HEK293T (cell line): ENCODE results near the gene L1CAM.

Experiments used
- CTCF ChIA-PET: fragments of 350-600 bp; formaldehyde crosslinking; extraction: SDS; loops from one replicate; lab custom pipeline; 2021; ENCODE audit warnings: antibody characterized with exemption, inconsistent platforms; lab: Yijun Ruan, JAX
- POLR2A ChIA-PET: fragments of 350-600 bp; formaldehyde crosslinking; extraction: SDS; loops from one replicate; lab custom pipeline; 2020; ENCODE audit warnings: antibody characterized with exemption, inconsistent platforms; lab: Yijun Ruan, JAX
- DNase-seq: peaks from one replicate; pipeline ENCODE4 v3.0.0; 2012; ENCODE audit warnings: mixed read lengths; ENCODE audit errors: extremely low spot score
- ARNT ChIP-seq: fragments of 450-650 bp; IDR thresholded peaks from 2 replicates; pipeline ENCODE4 v1.6.1; 2017; ENCODE audit warnings: mild to moderate bottlenecking
- BHLHE40 ChIP-seq: fragments of 450-650 bp; IDR thresholded peaks from 2 replicates; pipeline ENCODE4 v1.6.1; 2016; ENCODE audit warnings: mild to moderate bottlenecking, moderate library complexity, borderline replicate concordance
- CTBP1 ChIP-seq: fragments of 450-650 bp; IDR thresholded peaks from 2 replicates; pipeline ENCODE4 v1.6.1; 2016; ENCODE audit warnings: borderline replicate concordance
- ELF4 ChIP-seq: fragments of 450-650 bp; IDR thresholded peaks from 2 replicates; pipeline ENCODE4 v1.6.1; 2017; ENCODE audit warnings: antibody characterized with exemption
- FOXA1 ChIP-seq: fragments of 450-650 bp; IDR thresholded peaks from 2 replicates; pipeline ENCODE4 v1.6.1; 2016; ENCODE audit warnings: mild to moderate bottlenecking
- FOXK2 ChIP-seq: fragments of 450-650 bp; IDR thresholded peaks from 2 replicates; pipeline ENCODE4 v1.6.1; 2016; ENCODE audit warnings: mild to moderate bottlenecking
- FOXM1 ChIP-seq: fragments of 450-650 bp; IDR thresholded peaks from 2 replicates; pipeline ENCODE4 v1.6.1; 2017; ENCODE audit warnings: mild to moderate bottlenecking, borderline replicate concordance
- HDGF ChIP-seq: fragments of 450-650 bp; IDR thresholded peaks from 2 replicates; pipeline ENCODE4 v1.6.1; 2017; ENCODE audit warnings: antibody characterized with exemption, borderline replicate concordance
- L3MBTL2 ChIP-seq: fragments of 450-650 bp; conservative IDR thresholded peaks from 2 replicates; pipeline ENCODE4 v1.6.1; 2016; ENCODE audit warnings: mild to moderate bottlenecking
- LEF1 ChIP-seq: fragments of 450-650 bp; IDR thresholded peaks from 2 replicates; pipeline ENCODE4 v1.6.1; 2017; ENCODE audit warnings: mild to moderate bottlenecking, borderline replicate concordance
- NFRKB ChIP-seq: fragments of 450-650 bp; IDR thresholded peaks from 2 replicates; pipeline ENCODE4 v1.6.1; 2016; ENCODE audit warnings: mild to moderate bottlenecking, moderate library complexity
- PKNOX1 ChIP-seq: fragments of 450-650 bp; IDR thresholded peaks from 2 replicates; pipeline ENCODE4 v1.6.1; 2016
- SP1 ChIP-seq: fragments of 450-650 bp; IDR thresholded peaks from 2 replicates; pipeline ENCODE4 v1.6.1; 2017
- SUZ12 ChIP-seq: fragments of 450-650 bp; IDR thresholded peaks from 2 replicates; pipeline ENCODE4 v1.6.1; 2016; ENCODE audit warnings: mild to moderate bottlenecking
- TARDBP ChIP-seq: fragments of 450-650 bp; IDR thresholded peaks from 2 replicates; pipeline ENCODE4 v1.6.1; 2016
- ZNF384 ChIP-seq: fragments of 450-650 bp; IDR thresholded peaks from 2 replicates; pipeline ENCODE4 v1.6.1; 2016

Gene L1CAM

DNA sequence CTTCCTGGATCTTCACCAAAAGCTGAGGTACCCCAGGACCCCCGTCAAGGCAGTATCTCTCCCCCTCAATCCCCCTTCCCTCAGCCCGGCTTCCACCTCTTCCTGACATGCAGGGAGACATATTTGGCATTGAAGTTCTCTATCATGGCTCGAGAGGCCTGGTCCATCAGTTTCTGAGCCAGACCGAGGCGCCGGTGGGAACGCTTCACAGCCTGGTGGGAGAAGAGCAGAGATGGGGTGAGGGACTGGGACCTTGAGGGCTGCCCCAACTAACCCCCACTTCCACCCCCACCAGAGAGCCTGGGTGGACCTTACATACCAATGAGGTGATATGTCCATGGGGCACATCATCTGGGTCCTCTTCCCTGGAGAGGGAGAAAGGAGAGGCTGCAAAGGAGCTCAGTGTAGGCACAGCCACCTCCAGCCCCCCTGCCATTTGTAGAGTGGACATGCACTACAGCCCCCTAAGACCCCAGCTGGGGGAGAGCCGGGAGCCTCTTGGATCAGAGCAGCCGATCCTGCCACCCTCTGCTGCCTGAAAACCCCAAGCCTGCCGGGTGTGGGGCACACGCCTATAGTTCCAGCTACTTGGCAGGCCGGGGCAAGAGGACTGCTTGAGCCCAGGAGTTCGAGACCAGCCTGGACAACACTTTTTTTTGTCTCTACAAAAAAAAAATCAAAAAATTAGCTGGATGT, 46.4 kb upstream of the L1CAM start:
- TF ChIP-seq BHLHE40 (no peak), PKNOX1 (no peak), ZNF384 (no peak), FOXK2 (no peak), FOXA1 (no peak), SP1 (no peak), ELF4 (no peak), TARDBP (no peak), L3MBTL2 (no peak), ARNT (no peak), HDGF (no peak), NFRKB (no peak), SUZ12 (no peak), LEF1 (no peak), CTBP1 (no peak), FOXM1 (no peak)
- ChIA-PET POLR2A (interaction anchor here (4.0 kb wide), 1 partner anchor 38 kb away, joined by 13 read pairs; the partner anchor contains the start of gene HCFC1), CTCF (interaction anchor here (2.1 kb wide), 1 partner anchor 14 kb away, joined by 9 read pairs; no protein-coding TSS in a partner anchor)
- no peak for DNase-seq

DNA sequence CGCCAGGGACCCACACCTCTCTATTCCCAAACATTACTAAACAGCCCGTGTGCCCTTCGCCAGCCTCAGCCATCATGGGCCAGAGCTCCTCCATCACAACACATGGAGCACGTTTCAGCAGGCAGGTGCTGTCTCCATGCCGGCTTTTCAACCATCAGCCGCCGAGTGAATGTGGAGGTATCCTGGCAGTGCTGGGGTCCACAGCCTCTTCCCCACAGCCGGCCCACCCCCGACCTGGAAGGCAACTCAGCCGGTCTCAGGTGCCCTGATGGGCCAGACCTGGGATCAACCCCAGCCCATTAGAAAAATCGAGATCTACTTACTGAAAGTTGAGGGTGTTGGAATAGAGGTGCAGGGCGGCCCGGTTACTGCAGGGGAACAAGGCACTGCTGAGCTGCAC, 45.8 kb upstream of the L1CAM start:
- CTCF ChIA-PET = no interaction called here
- TF ChIP-seq PKNOX1 (no peak), BHLHE40 (no peak), FOXM1 (no peak), TARDBP (no peak), CTBP1 (no peak), ARNT (no peak), SP1 (no peak), NFRKB (no peak), ZNF384 (no peak), ELF4 (no peak)
- POLR2A ChIA-PET = interaction anchor here (0.8 to 4.0 kb wide), 2 partner anchors 39 to 41 kb away, joined by 3 to 13 read pairs; partner anchors contain the start of genes HCFC1 and TMEM187
- no peak for DNase-seq

- ChIA-PET POLR2A (interaction anchor here (0.8 to 7.1 kb wide), 3 partner anchors 16 to 41 kb away, joined by 3 to 65 read pairs (median 13); partner anchors contain the start of genes HCFC1, RENBP and TMEM187), CTCF (no interaction called here)
- DNase-seq = no peak
- TF ChIP-seq SUZ12 (no peak), ZNF384 (no peak), CTBP1 (no peak), ARNT (no peak), PKNOX1 (no peak), FOXA1 (no peak), FOXK2 (no peak), SP1 (no peak), ELF4 (no peak), FOXM1 (no peak)
Measured at GRCh38 chrX:153931151-153931550, 45.2 kb upstream of the L1CAM start.

- no peak for DNase-seq
- ChIA-PET CTCF (interaction anchor here (9.2 kb wide), 1 partner anchor 16 kb away, joined by 100 read pairs; the partner anchor contains the start of gene RENBP), POLR2A (interaction anchor here (0.8 to 7.1 kb wide), 4 partner anchors 10 to 136 kb away, joined by 3 to 65 read pairs (median 12); partner anchors contain the start of genes HCFC1, IDH3G, RENBP and SSR4)
- TF ChIP-seq TARDBP = no peak
- TF ChIP-seq FOXA1 = no peak
- TF ChIP-seq BHLHE40 = no peak
Measured at GRCh38 chrX:153930011-153930910, 44.3 kb upstream of the L1CAM start.

DNA sequence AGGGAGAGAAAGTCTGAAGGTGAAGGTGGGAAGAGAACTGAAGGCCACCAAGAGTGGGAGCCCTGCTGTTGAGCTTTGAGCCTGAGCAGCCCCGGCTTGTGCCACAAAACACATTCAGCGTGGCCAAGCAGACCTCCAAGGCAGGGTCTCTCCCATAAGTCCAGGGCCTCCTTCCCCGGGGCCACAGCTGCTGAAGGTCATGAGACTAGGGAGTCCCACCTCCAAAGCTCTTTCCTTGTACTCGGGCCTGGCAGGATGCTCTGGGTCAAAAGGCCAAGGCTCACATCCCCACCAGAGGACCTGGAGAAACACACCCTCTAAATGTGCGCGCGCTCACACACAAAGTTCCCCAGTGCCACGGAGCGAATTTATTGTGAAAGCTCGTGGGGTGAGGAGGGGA, 43.6 kb upstream of the L1CAM start:
- ChIA-PET CTCF (interaction anchor here (9.2 kb wide), 1 partner anchor 16 kb away, joined by 100 read pairs; the partner anchor contains the start of gene RENBP), POLR2A (interaction anchor here (0.8 to 7.1 kb wide), 4 partner anchors 10 to 135 kb away, joined by 3 to 65 read pairs (median 12); partner anchors contain the start of genes HCFC1, IDH3G, RENBP and SSR4)
- no peak for DNase-seq
- TF ChIP-seq HDGF (no peak), SUZ12 (no peak), ARNT (no peak), SP1 (no peak), ZNF384 (no peak), FOXM1 (no peak), LEF1 (no peak), PKNOX1 (no peak), TARDBP (no peak), FOXA1 (no peak), BHLHE40 (no peak), CTBP1 (no peak), ELF4 (no peak), NFRKB (no peak)
